ENCODE results near the gene PBX3. TPM values are rescaled to one million over a fixed set of nuclear protein-coding genes. Genes with fewer than 3 reads are reported as not detected.

Gene PBX3
- total and polyA plus RNA-seq, 4 donors, result 7.3 to 18.9 (median 11.1) TPM

GRCh38 chr9:125771037-125771436 is 23.9 kb downstream of the PBX3 start:
- H3K4me3 ChIP-seq (ENCODE audit: low read depth in 1 of 3, low read length in 3 of 3), result no peak overlapping the region
- no peak overlapping the region for H3K27ac ChIP-seq (ENCODE audit: low read depth in 1 of 2, low read length in 2 of 2)
- H3K4me1 ChIP-seq (ENCODE audit: control insufficient read depth in 4 of 4, insufficient read depth in 4 of 4, low read length in 3 of 4), result peaks cover 0 to 1% (median 0%) of the 10 kb centered on the region in 4 donors
- H3K27me3 ChIP-seq (ENCODE audit: control insufficient read depth in 4 of 4, insufficient read depth in 4 of 4, low read length in 3 of 4), result no peaks in the 10 kb centered on the region
- TF ChIP-seq YY1 (IDR thresholded peaks at IDR 0.05), result no peak
- no peak for DNase-seq (ENCODE audit: low spot score)
- H3K36me3 ChIP-seq (ENCODE audit: control insufficient read depth in 4 of 4, insufficient read depth in 3 of 4, low read depth in 1 of 4, low read length in 3 of 4), result no peaks in the 10 kb centered on the region
- no peak overlapping the region for H3K9ac ChIP-seq (ENCODE audit: low read depth in 1 of 2, low read length in 2 of 2)
- peaks cover 0 to 4% (median 1%) of the 10 kb centered on the region in 4 donors for H3K9me3 ChIP-seq (ENCODE audit: control insufficient read depth in 4 of 4, low read length in 3 of 4)

GRCh38 chr9:125772740-125773139 is 25.6 kb downstream of the PBX3 start:
- H3K27ac ChIP-seq (ENCODE audit: low read depth in 1 of 2, low read length in 2 of 2), result no peak overlapping the region
- no peaks in the 10 kb centered on the region for H3K27me3 ChIP-seq (ENCODE audit: control insufficient read depth in 4 of 4, insufficient read depth in 4 of 4, low read length in 3 of 4)
- no peak overlapping the region for H3K9ac ChIP-seq (ENCODE audit: low read depth in 1 of 2, low read length in 2 of 2)
- DNase-seq (ENCODE audit: low spot score), result no peak
- 87% methylated on average over 2 of the region's 2 CpGs for WGBS
- TF ChIP-seq HNF4G (IDR thresholded peaks at IDR 0.05) (no peak), SP1 (IDR thresholded peaks at IDR 0.05) (no peak), RXRA (IDR thresholded peaks at IDR 0.05) (no peak), REST (IDR thresholded peaks at IDR 0.05) (no peak), CTCF (IDR thresholded peaks at IDR 0.05; ENCODE audit: low read depth, low read length, missing input control) (no peak), FOXA2 (IDR thresholded peaks at IDR 0.05) (no peak), YY1 (IDR thresholded peaks at IDR 0.05) (no peak), MAX (IDR thresholded peaks at IDR 0.05) (no peak), NR2F2 (IDR thresholded peaks at IDR 0.05) (no peak), JUND (IDR thresholded peaks at IDR 0.05) (no peak)
- H3K36me3 ChIP-seq (ENCODE audit: control insufficient read depth in 4 of 4, insufficient read depth in 3 of 4, low read depth in 1 of 4, low read length in 3 of 4), result no peaks in the 10 kb centered on the region
- peaks cover 0 to 4% (median 0%) of the 10 kb centered on the region in 4 donors for H3K4me1 ChIP-seq (ENCODE audit: control insufficient read depth in 4 of 4, insufficient read depth in 4 of 4, low read length in 3 of 4)
- H3K9me3 ChIP-seq (ENCODE audit: control insufficient read depth in 4 of 4, low read length in 3 of 4), result peaks cover 0 to 4% (median 1%) of the 10 kb centered on the region in 4 donors
- no peak overlapping the region for H3K4me3 ChIP-seq (ENCODE audit: low read depth in 1 of 3, low read length in 3 of 3)

GRCh38 chr9:125774106-125774505 is 26.9 kb downstream of the PBX3 start:
- no peak overlapping the region for H3K9ac ChIP-seq (ENCODE audit: low read depth in 1 of 2, low read length in 2 of 2)
- H3K4me1 ChIP-seq (ENCODE audit: control insufficient read depth in 4 of 4, insufficient read depth in 4 of 4, low read length in 3 of 4), result peaks cover 0 to 4% (median 0%) of the 10 kb centered on the region in 4 donors
- WGBS, result 92% methylated on average over 4 of the region's 4 CpGs
- no peak overlapping the region for H3K4me3 ChIP-seq (ENCODE audit: low read depth in 1 of 3, low read length in 3 of 3)
- H3K27ac ChIP-seq (ENCODE audit: low read depth in 1 of 2, low read length in 2 of 2), result no peak overlapping the region
- no peaks in the 10 kb centered on the region for H3K36me3 ChIP-seq (ENCODE audit: control insufficient read depth in 4 of 4, insufficient read depth in 3 of 4, low read depth in 1 of 4, low read length in 3 of 4)
- H3K9me3 ChIP-seq (ENCODE audit: control insufficient read depth in 4 of 4, low read length in 3 of 4), result no peaks in the 10 kb centered on the region
- no peaks in the 10 kb centered on the region for H3K27me3 ChIP-seq (ENCODE audit: control insufficient read depth in 4 of 4, insufficient read depth in 4 of 4, low read length in 3 of 4)
- DNase-seq (ENCODE audit: low spot score), result no peak
- no peak for TF ChIP-seq TAF1 (conservative IDR thresholded peaks at IDR 0.05)
- no peak for TF ChIP-seq MAX (IDR thresholded peaks at IDR 0.05)
- TF ChIP-seq YY1 (IDR thresholded peaks at IDR 0.05), result no peak
- no peak for TF ChIP-seq HNF4A (conservative IDR thresholded peaks at IDR 0.05)
- TF ChIP-seq FOXA2 (IDR thresholded peaks at IDR 0.05), result no peak
- TF ChIP-seq JUND (IDR thresholded peaks at IDR 0.05), result no peak
- no peak for TF ChIP-seq FOXA1 (IDR thresholded peaks at IDR 0.05)
- no peak for TF ChIP-seq GABPA (IDR thresholded peaks at IDR 0.05 in 1 of 2, conservative IDR thresholded peaks at IDR 0.05 in 1 of 2)
- no peak for TF ChIP-seq NR2F2 (IDR thresholded peaks at IDR 0.05)
- TF ChIP-seq ATF3 (IDR thresholded peaks at IDR 0.05), result no peak
- TF ChIP-seq CTCF (IDR thresholded peaks at IDR 0.05; ENCODE audit: low read depth, low read length, missing input control), result no peak
- no peak for TF ChIP-seq RAD21 (IDR thresholded peaks at IDR 0.05)
- no peak for TF ChIP-seq SP1 (IDR thresholded peaks at IDR 0.05)
- no peak for TF ChIP-seq ZBTB33 (IDR thresholded peaks at IDR 0.05)
- no peak for TF ChIP-seq HNF4G (IDR thresholded peaks at IDR 0.05)
